OCI-LY1 (cell line): ENCODE data around the gene TOR1AIP1.

Experiments
- H2AFZ ChIP-seq: fragments of 200-600 bp; sonication (generic), shearing (Covaris generic); 2 replicates; pipeline ENCODE4 v1.6.0; 2014; ENCODE audit warnings: antibody characterized with exemption, mild to moderate bottlenecking, low read length
- H3F3A ChIP-seq: fragments of 200-600 bp; sonication (generic), shearing (Covaris generic); 2 replicates; pipeline ENCODE4 v1.6.0; 2014; ENCODE audit warnings: mild to moderate bottlenecking, antibody characterized with exemption, low read length, moderate library complexity; ENCODE audit not compliant: insufficient read depth
- H3K27ac ChIP-seq: fragments of 200-600 bp; sonication (generic); 2 replicates; pipeline ENCODE4 v1.5.1; 2014; ENCODE audit warnings: low read length, mixed run types, mild to moderate bottlenecking, low read depth; ENCODE audit not compliant: poor library complexity, severe bottlenecking
- H3K27me3 ChIP-seq: fragments of 200-600 bp; sonication (generic); 2 replicates; pipeline ENCODE4 v1.6.0; 2014; ENCODE audit warnings: antibody characterized with exemption, mild to moderate bottlenecking, low read length, moderate library complexity; ENCODE audit not compliant: insufficient read depth
- H3K36me3 ChIP-seq: fragments of 200-600 bp; sonication (generic); 2 replicates; pipeline ENCODE4 v1.6.1; 2014; ENCODE audit warnings: mild to moderate bottlenecking, antibody characterized with exemption, low read length, moderate library complexity, mixed read lengths; ENCODE audit not compliant: insufficient read depth
- H3K4me1 ChIP-seq: fragments of 200-600 bp; sonication (generic); 2 replicates; pipeline ENCODE4 v1.5.1; 2014; ENCODE audit warnings: mild to moderate bottlenecking, low read length, moderate library complexity; ENCODE audit not compliant: insufficient read depth, severe bottlenecking
- H3K4me2 ChIP-seq: fragments of 200-600 bp; sonication (generic), shearing (Covaris generic); 2 replicates; pipeline ENCODE4 v1.6.1; 2014; ENCODE audit warnings: low read length
- H3K4me3 ChIP-seq: fragments of 200-600 bp; sonication (generic); 2 replicates; pipeline ENCODE4 v1.5.1; 2014; ENCODE audit warnings: low read length, low read depth, mild to moderate bottlenecking, mixed read lengths; ENCODE audit not compliant: poor library complexity, severe bottlenecking
- H3K79me2 ChIP-seq: fragments of 200-600 bp; shearing (Covaris generic); 2 replicates; pipeline ENCODE4 v1.6.1; 2016; ENCODE audit warnings: mixed run types, low read length, mixed read lengths; ENCODE audit not compliant: insufficient read depth
- H3K9ac ChIP-seq: fragments of 200-600 bp; sonication (generic), shearing (Covaris generic); 2 replicates; pipeline ENCODE4 v1.6.1; 2014; ENCODE audit warnings: mild to moderate bottlenecking, low read length, mixed read lengths
- H3K9me2 ChIP-seq: fragments of 200-600 bp; sonication (generic), shearing (Covaris generic); 2 replicates; pipeline ENCODE4 v1.6.1; 2014; ENCODE audit warnings: low read depth, mild to moderate bottlenecking, low read length, mixed read lengths
- H3K9me3 ChIP-seq: fragments of 200-600 bp; shearing (Covaris generic); 2 replicates; pipeline ENCODE4 v1.6.1; 2014; ENCODE audit warnings: low read length, mixed read lengths
- H4K20me1 ChIP-seq: fragments of 200-600 bp; sonication (generic), shearing (Covaris generic); 2 replicates; pipeline ENCODE4 v1.6.0; 2016; ENCODE audit warnings: mild to moderate bottlenecking, low read length; ENCODE audit not compliant: insufficient read depth
- CTCF ChIP-seq: fragments of 200-600 bp; sonication (generic), shearing (Covaris generic); IDR thresholded peaks from 2 replicates; pipeline ENCODE4 v1.5.1; 2017; ENCODE audit warnings: mild to moderate bottlenecking, antibody characterized with exemption, low read length, moderate library complexity, mixed read lengths
- EZH2 ChIP-seq: fragments of 200-600 bp; sonication (generic), shearing (Covaris generic); IDR thresholded peaks from 2 replicates; pipeline ENCODE4 v1.8.0; 2017; ENCODE audit warnings: borderline replicate concordance, mixed run types, mild to moderate bottlenecking, antibody characterized with exemption, low read length, moderate library complexity, mixed read lengths

TOR1AIP1 gene

GRCh38 chr1:179867493-179868330, 14.4 kb upstream of the TOR1AIP1 start:
- H3K9ac ChIP-seq, result no peak overlapping the region
- peaks cover 40% of the 10 kb centered on the region for H3K79me2 ChIP-seq
- H3K27me3 ChIP-seq, result no peaks in the 10 kb centered on the region
- H3K36me3 ChIP-seq, result peaks cover 73% of the 10 kb centered on the region
- H3K4me3 ChIP-seq, result no peak overlapping the region
- H3K4me2 ChIP-seq, result no peak overlapping the region
- no peak overlapping the region for H3K27ac ChIP-seq
- no peaks in the 10 kb centered on the region for H3K9me2 ChIP-seq
- no peaks in the 10 kb centered on the region for H3K9me3 ChIP-seq
- H3K4me1 ChIP-seq, result peaks cover 13% of the 10 kb centered on the region
- no peak overlapping the region for H2AFZ ChIP-seq
- H3F3A ChIP-seq, result no peaks in the 10 kb centered on the region
- H4K20me1 ChIP-seq, result no peaks in the 10 kb centered on the region
- no peak for TF ChIP-seq EZH2
- peak; percentile 81 for TF ChIP-seq CTCF

GRCh38 chr1:179870870-179871269, 11.2 kb upstream of the TOR1AIP1 start:
- H3K79me2 ChIP-seq, result peaks cover 62% of the 10 kb centered on the region
- no peaks in the 10 kb centered on the region for H3K27me3 ChIP-seq
- H3K4me3 ChIP-seq, result no peak overlapping the region
- no peaks in the 10 kb centered on the region for H3K9me3 ChIP-seq
- no peak overlapping the region for H2AFZ ChIP-seq
- no peak overlapping the region for H3K9ac ChIP-seq
- TF ChIP-seq EZH2, result no peak
- no peak for TF ChIP-seq CTCF
- H3K9me2 ChIP-seq, result no peaks in the 10 kb centered on the region
- H3K27ac ChIP-seq, result no peak overlapping the region
- H3K36me3 ChIP-seq, result peaks cover 69% of the 10 kb centered on the region
- no peak overlapping the region for H3K4me2 ChIP-seq
- no peaks in the 10 kb centered on the region for H4K20me1 ChIP-seq
- no peaks in the 10 kb centered on the region for H3F3A ChIP-seq
- peaks cover 34% of the 10 kb centered on the region for H3K4me1 ChIP-seq

GRCh38 chr1:179871940-179872339, 10.1 kb upstream of the TOR1AIP1 start:
- peaks cover 71% of the 10 kb centered on the region for H3K79me2 ChIP-seq
- no peak for TF ChIP-seq EZH2
- no peak for TF ChIP-seq CTCF
- H2AFZ ChIP-seq, result no peak overlapping the region
- H3K4me1 ChIP-seq, result peaks cover 45% of the 10 kb centered on the region
- no peak overlapping the region; the same call in 1 of the 2 replicates for H3K9ac ChIP-seq
- H3K4me2 ChIP-seq, result peak overlapping the region; percentile 45
- peak overlapping the region; percentile 36 for H3K4me3 ChIP-seq
- H3K36me3 ChIP-seq, result peaks cover 66% of the 10 kb centered on the region
- peak overlapping the region; percentile 75 for H3K27ac ChIP-seq
- H3K9me3 ChIP-seq, result no peaks in the 10 kb centered on the region
- no peaks in the 10 kb centered on the region for H4K20me1 ChIP-seq
- H3K27me3 ChIP-seq, result no peaks in the 10 kb centered on the region
- H3K9me2 ChIP-seq, result no peaks in the 10 kb centered on the region
- no peaks in the 10 kb centered on the region for H3F3A ChIP-seq
